NB4 (cell line): ENCODE data around the gene PEAK1.

Experiments
- CTCF ChIP-seq: IDR thresholded peaks from one replicate; pipeline ENCODE4 v1.5.1; 2012; ENCODE audit warnings: low read depth, low read length
- POLR2A ChIP-seq: IDR thresholded peaks from 2 replicates; pipeline ENCODE4 v1.6.1; 2011; ENCODE audit warnings: mild to moderate bottlenecking; ENCODE audit not compliant: insufficient read length; ENCODE audit errors: extremely low read depth

GRCh38 chr15:77406846-77407245, 13.1 kb downstream of the PEAK1 start:
- TF ChIP-seq CTCF (no peak), POLR2A (no peak)
